Measurements from ENCODE around the gene RNF20.
"Not testable (repeated sequence)": the region's sequence is repeated elsewhere in the genome, so short reads cannot be mapped to it uniquely, and the experiment has no call there.

Gene RNF20

DNA sequence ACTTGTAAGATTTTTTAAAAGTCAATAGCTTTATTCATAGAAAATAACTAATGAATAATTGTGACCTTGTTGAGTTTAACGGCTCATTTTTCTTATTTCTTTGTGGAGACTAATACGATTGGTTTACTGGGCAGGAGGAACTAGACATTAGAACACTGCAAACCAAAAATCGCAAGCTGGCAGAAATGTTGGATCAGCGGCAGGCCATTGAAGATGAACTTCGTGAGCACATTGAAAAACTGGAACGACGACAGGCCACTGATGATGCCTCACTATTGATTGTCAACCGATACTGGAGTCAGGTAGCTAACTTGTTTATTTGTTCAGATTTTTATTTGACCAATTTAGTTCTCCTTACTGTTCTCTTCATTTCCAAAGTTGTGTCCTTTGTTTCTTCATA lies 6.4 kb downstream of the RNF20 start:
- H3K4me3 ChIP-seq (replicated peaks; ENCODE audit: low read depth, low read length) = no peak overlapping the region
- H3K27me3 ChIP-seq (replicated peaks; ENCODE audit: control insufficient read depth, insufficient read depth, low read length) = no peaks in the 10 kb centered on the region
- DNase-seq (ENCODE audit: extremely low read depth, insufficient read length) = no peak
- TF ChIP-seq, protein P1, sequence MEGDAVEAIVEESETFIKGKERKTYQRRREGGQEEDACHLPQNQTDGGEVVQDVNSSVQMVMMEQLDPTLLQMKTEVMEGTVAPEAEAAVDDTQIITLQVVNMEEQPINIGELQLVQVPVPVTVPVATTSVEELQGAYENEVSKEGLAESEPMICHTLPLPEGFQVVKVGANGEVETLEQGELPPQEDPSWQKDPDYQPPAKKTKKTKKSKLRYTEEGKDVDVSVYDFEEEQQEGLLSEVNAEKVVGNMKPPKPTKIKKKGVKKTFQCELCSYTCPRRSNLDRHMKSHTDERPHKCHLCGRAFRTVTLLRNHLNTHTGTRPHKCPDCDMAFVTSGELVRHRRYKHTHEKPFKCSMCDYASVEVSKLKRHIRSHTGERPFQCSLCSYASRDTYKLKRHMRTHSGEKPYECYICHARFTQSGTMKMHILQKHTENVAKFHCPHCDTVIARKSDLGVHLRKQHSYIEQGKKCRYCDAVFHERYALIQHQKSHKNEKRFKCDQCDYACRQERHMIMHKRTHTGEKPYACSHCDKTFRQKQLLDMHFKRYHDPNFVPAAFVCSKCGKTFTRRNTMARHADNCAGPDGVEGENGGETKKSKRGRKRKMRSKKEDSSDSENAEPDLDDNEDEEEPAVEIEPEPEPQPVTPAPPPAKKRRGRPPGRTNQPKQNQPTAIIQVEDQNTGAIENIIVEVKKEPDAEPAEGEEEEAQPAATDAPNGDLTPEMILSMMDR (IDR thresholded peaks at IDR 0.05; ENCODE audit: insufficient read depth, low read length, poor library complexity, severe bottlenecking) = no peak
- H3K36me3 ChIP-seq (ENCODE audit: control insufficient read depth, insufficient read depth, low read length) = no peaks in the 10 kb centered on the region; the same call in none of the 2 replicates

DNA sequence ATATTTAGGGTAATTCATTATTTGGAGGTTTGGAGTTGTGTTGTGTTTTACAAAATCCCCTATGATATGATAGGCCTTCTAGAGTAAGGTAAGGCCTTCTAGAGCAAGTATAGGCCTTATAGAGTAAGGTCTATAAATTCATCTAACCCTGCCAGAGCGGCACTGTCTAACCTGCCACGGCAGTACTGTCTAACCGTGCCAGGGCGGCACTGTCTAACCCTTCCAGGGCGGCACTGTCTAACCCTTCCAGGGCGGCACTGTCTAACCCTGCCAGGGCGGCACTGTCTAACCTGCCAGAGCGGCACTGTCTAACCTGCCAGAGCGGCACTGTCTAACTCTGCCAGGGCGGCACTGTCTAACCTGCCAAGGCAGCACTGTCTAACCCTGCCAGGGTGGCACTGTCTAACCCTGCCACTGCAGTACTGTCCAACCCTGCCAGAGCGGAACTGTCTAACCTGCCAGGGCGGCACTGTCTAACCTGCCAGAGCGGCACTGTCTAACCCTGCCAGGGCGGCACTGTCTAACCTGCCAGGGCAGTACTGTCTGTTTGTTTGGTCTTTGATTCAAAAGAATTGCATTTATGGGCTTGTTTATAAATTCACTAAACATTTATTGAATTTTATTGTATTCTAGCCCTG lies 9.6 kb downstream of the RNF20 start:
- TF ChIP-seq, protein P1 (IDR thresholded peaks at IDR 0.05; ENCODE audit: insufficient read depth, low read length, poor library complexity, severe bottlenecking) = no peak
- DNase-seq (ENCODE audit: extremely low read depth, insufficient read length) = no peak
- H3K27me3 ChIP-seq (replicated peaks; ENCODE audit: control insufficient read depth, insufficient read depth, low read length) = no peaks in the 10 kb centered on the region
- H3K4me3 ChIP-seq (replicated peaks; ENCODE audit: low read depth, low read length) = no peak overlapping the region
- peaks cover 1% of the 10 kb centered on the region for H3K36me3 ChIP-seq (ENCODE audit: control insufficient read depth, insufficient read depth, low read length)

DNA sequence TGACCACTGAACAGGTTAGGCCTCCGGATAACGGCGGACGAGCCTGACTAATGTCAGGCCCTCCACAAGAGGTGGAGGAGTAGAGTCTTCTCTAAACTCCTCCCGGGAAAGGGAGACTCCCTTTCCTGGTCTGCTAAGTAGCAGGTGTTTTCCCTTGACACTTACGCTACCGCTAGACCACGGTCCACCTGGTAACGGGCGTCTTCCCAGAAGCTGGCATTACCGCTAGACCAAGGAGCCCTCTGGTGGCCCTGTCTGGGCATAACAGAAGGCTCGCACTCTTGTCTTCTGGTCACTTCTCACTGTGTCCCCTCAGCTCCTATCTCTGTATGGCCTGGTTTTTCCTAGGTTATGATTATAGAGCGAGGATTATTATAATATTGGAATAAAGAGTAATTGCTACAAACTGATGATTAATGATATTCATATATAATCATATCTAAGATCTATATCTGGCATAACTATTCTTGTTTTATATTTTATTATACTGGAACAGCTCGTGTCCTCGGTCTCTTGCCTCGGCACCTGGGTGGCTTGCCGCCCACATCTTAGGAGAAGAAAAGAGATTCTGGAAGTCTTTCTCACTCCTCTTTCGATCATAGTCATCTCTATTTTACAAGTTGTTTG lies 15.9 kb downstream of the RNF20 start:
- H3K27me3 ChIP-seq (replicated peaks; ENCODE audit: control insufficient read depth, insufficient read depth, low read length); H3K36me3 ChIP-seq (ENCODE audit: control insufficient read depth, insufficient read depth, low read length); H3K4me3 ChIP-seq (replicated peaks; ENCODE audit: low read depth, low read length); DNase-seq (ENCODE audit: extremely low read depth, insufficient read length): not testable (repeated sequence)

DNA sequence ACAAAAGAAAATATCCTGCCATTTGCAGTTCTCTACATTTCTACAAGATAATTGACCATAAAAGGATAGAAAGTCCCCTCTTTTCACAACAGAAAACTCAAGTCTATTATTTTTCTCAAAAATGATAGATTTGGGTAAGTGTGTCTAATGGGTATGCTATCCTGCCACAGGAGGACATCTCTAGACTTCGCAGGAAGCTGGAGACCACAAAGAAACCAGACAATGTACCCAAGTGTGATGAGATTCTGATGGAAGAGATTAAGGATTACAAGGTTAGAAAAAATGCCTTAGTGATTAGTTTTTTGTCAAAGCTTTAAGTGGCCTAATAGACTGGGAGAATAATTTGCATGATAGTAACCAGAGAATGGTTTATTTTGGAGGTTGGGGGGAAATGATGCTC lies 28.1 kb downstream of the RNF20 start:
- Histone ChIP-seq H3K27me3 (replicated peaks; ENCODE audit: control insufficient read depth, insufficient read depth, low read length) (no peaks in the 10 kb centered on the region), H3K36me3 (ENCODE audit: control insufficient read depth, insufficient read depth, low read length) (peaks cover 13% of the 10 kb centered on the region), H3K4me3 (replicated peaks; ENCODE audit: low read depth, low read length) (no peak overlapping the region)
- TF ChIP-seq, protein P1 (IDR thresholded peaks at IDR 0.05; ENCODE audit: insufficient read depth, low read length, poor library complexity, severe bottlenecking) = no peak
- no peak for DNase-seq (ENCODE audit: extremely low read depth, insufficient read length)

DNA sequence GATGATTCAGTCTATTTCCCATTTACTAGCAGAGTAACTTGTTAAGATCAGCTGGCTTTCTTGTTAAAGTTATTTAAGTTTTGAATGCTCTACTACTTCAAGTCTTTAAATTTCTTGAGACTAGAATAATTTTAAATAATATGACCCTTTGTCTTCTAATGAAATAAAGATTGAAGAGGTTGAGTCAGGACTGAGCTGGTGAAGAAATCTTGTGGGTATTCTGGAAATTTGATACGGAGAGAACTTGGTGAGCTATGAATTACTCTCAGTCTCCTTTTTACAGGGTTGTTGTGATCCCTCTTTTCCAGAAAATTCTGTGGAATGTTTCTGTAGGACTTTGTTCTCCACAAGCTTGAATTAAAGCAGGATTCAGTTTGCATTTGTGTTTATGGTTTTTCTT lies 29.3 kb downstream of the RNF20 start:
- DNase-seq (ENCODE audit: extremely low read depth, insufficient read length) = no peak
- TF ChIP-seq, protein P1 (IDR thresholded peaks at IDR 0.05; ENCODE audit: insufficient read depth, low read length, poor library complexity, severe bottlenecking) = no peak
- no peak overlapping the region for H3K4me3 ChIP-seq (replicated peaks; ENCODE audit: low read depth, low read length)
- no peaks in the 10 kb centered on the region for H3K27me3 ChIP-seq (replicated peaks; ENCODE audit: control insufficient read depth, insufficient read depth, low read length)
- peaks cover 12% of the 10 kb centered on the region for H3K36me3 ChIP-seq (ENCODE audit: control insufficient read depth, insufficient read depth, low read length)

DNA sequence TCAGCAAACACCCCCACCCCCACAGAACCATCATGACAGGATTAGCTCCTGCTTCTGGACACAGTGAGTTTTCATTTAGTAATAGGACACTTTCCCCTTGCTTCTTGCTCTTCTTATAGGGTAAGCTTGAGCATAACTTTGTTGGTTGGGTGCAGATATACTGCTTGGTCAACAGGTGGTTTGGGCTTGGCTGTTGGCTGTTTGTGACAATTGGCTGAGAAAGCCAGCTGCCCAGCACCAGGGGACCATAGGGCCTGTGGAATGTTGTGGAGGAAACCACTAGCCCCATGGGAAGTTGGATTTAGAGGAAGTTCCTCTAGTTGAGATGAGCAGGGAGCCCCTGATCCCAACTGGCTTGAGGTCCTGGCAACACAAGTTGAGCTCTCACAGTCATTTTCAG lies 30.6 kb downstream of the RNF20 start:
- Histone ChIP-seq H3K27me3 (replicated peaks; ENCODE audit: control insufficient read depth, insufficient read depth, low read length) (no peaks in the 10 kb centered on the region), H3K4me3 (replicated peaks; ENCODE audit: low read depth, low read length) (no peak overlapping the region), H3K36me3 (ENCODE audit: control insufficient read depth, insufficient read depth, low read length) (peaks cover 11% of the 10 kb centered on the region)
- no peak for DNase-seq (ENCODE audit: extremely low read depth, insufficient read length)
- TF ChIP-seq, protein P1 (IDR thresholded peaks at IDR 0.05; ENCODE audit: insufficient read depth, low read length, poor library complexity, severe bottlenecking) = no peak

Measured in GM06990 (cell line).